HG02840 (cell line): Measurements from ENCODE around the gene CELSR3.

ENCODE experiments used
- ATAC-seq: cut with Tn5 transposase; IDR thresholded peaks from one replicate; pipeline ENCODE4 v1.9.1; 2021; ENCODE audit warnings: mild to moderate bottlenecking, moderate library complexity, moderate number of reproducible peaks; ENCODE audit not compliant: unreplicated experiment, low FRiP score

CELSR3 gene, protein sequence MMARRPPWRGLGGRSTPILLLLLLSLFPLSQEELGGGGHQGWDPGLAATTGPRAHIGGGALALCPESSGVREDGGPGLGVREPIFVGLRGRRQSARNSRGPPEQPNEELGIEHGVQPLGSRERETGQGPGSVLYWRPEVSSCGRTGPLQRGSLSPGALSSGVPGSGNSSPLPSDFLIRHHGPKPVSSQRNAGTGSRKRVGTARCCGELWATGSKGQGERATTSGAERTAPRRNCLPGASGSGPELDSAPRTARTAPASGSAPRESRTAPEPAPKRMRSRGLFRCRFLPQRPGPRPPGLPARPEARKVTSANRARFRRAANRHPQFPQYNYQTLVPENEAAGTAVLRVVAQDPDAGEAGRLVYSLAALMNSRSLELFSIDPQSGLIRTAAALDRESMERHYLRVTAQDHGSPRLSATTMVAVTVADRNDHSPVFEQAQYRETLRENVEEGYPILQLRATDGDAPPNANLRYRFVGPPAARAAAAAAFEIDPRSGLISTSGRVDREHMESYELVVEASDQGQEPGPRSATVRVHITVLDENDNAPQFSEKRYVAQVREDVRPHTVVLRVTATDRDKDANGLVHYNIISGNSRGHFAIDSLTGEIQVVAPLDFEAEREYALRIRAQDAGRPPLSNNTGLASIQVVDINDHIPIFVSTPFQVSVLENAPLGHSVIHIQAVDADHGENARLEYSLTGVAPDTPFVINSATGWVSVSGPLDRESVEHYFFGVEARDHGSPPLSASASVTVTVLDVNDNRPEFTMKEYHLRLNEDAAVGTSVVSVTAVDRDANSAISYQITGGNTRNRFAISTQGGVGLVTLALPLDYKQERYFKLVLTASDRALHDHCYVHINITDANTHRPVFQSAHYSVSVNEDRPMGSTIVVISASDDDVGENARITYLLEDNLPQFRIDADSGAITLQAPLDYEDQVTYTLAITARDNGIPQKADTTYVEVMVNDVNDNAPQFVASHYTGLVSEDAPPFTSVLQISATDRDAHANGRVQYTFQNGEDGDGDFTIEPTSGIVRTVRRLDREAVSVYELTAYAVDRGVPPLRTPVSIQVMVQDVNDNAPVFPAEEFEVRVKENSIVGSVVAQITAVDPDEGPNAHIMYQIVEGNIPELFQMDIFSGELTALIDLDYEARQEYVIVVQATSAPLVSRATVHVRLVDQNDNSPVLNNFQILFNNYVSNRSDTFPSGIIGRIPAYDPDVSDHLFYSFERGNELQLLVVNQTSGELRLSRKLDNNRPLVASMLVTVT (N-terminal part only)

DNA sequence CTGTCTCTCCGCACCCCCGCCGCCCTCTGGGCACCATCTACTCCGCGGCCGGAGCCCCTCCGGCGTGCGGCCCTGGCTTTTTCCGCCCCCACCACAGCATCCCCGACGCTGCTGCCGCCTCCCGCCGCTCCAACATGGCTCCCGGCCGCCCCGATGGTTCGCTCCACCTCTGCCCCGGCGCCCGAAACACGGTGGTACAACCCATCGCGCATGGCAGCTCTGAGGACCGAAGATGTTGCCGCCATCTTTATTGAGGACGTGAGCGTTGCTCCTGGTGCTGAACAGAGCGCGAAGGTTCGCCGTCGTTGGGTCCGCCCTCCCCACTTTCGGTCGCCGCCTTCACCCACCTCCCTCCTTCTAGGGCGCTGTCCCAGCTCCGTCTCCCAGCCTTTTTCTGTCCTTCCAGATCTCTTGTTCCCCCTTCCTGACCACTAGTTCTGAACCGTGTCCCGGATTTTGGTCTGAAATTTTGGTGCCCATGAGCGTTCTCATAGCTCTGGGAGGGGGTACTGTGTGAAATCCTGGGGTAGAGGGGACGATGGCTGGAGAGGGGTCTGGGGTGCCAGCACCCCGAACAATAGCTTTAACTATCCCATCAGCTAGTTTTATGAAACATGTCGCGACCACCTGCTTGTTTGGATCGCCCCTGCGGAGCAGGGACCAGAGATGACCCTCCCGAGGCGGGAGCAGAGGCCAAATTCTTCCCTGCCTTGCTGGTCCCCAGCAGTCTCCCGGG is at the start of gene CELSR3:
CELSR3 (minus strand) TSS at position 134 of the 736 bp plus-strand sequence. CDS start 252 bp downstream, outside the sequence.
- ATAC-seq = no peak

DNA sequence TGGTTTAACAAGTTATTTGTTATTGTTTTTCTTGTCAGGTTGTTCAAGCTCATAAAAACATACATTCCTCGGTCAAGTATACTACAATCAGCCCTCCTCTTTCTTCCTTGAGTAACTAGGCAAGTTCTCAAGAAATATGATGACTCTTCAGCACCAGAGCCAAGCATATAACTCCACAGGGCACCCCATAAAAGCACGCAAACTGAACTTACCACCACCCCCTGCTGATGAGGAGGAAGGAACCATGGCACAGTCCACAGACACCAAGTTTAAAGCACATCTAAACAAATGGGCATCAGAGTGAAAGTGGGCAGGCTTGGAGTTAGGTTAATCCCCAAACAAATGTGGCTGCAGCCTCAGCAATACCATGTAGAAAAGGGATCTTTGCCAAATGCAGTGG is 49.0 kb upstream of the CELSR3 start:
- no peak for ATAC-seq

DNA sequence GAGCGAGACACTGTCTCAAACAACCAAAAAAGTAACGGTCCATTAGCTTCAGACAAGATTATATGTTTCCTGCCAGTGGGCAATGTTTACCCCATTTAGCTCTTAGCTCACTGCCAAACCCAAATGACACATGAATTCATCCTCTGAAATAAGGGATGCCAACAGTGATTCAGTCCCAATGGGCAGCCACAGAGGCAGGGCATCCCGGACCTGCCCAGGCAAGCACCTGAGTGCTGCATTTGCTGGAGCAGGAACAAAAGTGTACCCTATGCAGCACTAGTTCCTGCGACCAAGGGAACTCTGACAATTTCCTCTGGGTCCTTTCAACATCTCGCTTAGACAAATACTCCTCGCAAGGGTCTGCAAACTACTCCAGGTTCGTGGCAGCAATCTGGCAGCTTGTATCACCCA is 46.4 kb upstream of the CELSR3 start:
- no peak for ATAC-seq

DNA sequence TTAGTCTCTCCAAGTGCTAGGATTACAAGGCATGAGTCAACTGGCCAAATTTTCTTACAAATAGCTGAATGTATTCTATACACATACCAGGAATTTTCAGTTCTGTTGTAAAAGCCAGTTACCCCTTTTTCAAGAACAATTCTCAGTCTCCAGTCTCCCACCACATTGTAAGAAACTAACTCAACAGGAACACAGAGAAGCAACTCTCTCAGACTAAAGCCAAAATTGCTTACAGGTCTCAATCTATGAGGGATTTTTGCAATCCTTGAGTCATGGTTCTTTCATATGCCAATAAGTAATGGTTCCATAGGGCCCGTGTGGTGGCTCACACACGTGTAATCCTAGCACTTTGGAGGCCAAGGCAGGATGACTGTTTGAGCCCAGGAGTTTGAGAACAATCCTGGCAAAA is 45.8 kb upstream of the CELSR3 start:
- ATAC-seq = no peak

DNA sequence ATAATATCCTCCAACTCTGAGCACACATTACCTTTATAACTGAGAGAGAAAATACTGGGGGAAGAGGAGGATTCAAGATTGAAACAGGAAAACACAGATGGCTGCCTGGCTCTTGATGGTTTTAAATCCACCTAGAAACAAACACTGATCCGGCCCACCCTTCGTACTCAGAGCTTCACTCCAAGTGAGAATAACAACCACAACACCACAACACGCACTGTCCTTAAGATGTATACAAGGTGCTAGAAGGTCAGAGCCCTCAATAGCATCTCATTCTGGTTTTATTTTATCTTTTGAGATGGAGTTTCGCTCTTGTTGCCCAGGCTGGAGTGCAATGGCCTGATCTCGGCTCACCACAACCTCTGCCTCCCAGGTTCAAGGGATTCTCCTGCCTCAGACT is 44.5 kb upstream of the CELSR3 start:
- ATAC-seq = no peak

DNA sequence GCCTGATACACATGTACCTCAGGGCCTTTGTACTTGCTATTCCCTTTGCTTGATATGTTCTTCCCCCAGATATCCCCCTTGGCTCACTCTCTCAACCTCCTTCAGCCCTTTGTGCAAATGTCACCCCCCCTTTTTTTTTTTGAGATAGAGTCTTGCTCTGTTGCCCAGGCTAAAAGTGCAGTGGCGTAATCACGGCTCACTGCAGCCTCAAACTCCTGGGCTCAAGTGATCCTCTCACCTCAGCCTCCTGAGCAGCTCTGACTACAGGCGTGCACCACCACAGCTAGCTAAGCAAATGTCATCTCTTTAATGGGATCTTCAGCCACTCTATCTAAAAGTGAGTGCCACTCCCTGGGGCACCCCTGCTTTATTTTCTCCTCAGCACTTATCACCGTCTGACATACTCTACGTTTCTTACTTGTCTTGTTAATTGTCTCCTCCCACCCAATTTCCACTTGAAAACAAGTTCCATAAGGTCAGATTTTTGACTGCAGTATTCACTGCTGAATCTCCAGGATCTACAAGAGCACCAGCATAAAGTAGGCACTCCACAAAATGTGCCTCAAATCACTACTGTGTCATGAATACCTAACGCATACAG is 39.7 kb upstream of the CELSR3 start:
- ATAC-seq = no peak

DNA sequence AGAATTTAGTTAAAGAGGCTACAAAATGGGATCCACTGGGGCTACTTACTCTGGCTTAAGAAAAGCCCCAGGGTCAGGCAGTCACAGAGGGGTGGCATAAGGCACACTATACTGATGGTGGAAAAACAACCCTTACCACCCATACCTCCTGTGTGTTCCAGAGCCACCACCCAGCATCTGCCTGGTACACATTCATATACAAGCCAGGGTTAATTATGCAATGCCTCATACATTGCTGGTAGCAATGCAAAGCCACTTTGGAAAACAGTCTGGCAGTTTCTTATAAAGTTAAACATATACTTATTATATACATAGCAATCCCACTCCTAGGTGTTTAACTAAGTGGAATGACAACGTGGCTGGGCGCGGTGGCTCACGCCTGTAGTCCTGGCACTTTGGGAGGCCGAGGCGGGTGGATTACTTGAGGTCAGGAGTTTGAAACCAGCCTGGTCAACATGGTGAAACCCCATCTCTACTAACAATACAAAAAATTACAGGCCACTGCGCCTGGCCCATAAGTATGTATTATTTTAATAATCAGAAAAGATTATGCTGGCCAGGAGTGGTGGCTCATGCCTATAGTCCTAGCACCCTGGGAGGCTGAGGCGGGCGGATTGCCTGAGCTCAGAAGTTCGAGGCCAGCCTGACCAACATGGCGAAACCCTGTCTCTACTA is 38.2 kb upstream of the CELSR3 start:
- ATAC-seq = no peak

DNA sequence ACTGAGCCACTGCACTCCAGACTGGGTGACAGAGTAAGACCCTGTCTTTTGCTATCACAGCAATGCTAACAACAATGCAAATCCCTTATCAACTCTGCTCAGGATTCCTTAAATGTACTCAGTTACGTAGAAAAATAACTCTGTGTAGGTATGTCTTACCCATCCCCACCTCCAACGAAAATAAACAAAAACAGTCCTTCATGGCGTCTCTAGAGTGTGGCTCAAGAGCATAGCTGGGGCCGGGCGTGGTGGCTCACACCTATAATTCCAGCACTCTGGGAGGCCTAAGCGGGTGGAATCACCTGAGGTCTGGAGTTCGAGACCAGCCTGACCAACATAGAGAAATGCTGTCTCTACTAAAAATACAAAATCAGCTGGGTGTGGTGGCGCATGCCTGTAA is 36.2 kb upstream of the CELSR3 start:
- no peak for ATAC-seq

DNA sequence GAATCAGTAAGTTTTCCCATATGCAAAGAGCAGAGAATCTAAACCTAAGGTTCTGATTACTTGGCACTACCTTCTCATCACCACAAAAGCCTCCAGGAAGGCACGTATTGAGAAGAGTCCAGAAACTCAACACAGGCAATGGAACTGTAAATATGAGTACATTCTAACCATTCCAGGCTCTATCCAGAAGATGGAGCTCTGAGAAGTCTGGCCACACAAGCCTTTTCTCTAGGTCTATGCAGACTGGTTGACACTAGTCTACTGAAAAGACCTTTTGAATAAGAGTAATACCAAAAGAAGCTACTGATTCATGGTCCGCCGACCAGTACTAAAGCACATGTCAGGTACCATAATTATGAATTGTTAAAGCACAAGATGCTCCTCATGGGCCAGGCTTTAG is 35.3 kb upstream of the CELSR3 start:
- no peak for ATAC-seq

DNA sequence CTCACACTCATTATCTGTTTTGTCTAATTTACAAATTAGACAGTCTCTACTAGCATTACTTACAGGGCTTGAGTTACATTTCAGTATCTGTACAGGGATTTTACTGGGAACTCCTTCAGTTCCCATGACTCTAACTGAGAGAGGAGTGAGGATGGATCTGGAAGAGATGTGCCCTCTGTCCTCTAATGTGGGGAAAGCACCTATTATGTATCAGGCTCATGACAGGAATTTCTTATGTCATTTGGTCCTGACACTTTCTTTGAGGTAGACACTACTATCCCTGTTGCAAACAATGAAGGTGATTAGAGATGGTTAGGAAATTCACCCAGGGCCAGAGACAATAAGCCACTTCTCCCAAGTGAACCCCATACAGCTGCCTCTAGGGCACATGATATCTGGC is 33.9 kb upstream of the CELSR3 start:
- ATAC-seq = no peak

DNA sequence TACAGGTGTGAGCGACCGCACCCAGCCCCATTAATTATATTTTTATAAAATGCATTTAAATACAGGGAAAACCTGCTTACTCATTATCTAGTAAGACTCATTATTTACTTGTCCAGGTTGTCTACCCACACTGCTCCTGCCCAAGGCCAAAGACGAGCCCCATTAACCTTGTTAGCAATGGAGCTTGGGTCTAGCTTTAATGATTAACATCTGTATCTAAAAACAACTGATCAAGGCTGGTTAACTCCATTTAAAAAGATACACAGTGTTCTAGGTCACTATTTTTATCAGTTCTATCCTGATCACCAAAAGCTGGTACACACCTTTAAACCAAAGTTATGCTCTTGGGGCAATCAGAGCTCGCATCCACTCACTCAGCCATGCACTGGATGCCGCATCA is 33.5 kb upstream of the CELSR3 start:
- no peak for ATAC-seq

DNA sequence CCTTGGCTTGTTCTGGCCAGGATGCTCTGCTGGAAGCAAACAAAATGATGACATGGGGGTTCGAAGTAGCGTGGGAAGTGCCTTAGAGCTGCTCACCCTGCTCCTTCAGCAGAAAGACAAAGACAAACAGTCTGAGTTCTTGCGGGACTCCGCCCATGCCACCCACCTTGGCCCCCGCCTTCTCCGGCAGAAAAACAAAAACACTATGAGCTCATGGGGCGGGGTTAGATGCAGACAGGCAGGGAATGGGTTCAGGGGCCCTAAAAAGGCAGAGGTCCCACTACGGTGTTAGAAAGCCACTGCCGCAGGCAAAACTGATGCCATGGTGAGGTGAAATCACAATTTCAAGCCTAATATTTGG is 32.7 kb upstream of the CELSR3 start:
- ATAC-seq = no peak

DNA sequence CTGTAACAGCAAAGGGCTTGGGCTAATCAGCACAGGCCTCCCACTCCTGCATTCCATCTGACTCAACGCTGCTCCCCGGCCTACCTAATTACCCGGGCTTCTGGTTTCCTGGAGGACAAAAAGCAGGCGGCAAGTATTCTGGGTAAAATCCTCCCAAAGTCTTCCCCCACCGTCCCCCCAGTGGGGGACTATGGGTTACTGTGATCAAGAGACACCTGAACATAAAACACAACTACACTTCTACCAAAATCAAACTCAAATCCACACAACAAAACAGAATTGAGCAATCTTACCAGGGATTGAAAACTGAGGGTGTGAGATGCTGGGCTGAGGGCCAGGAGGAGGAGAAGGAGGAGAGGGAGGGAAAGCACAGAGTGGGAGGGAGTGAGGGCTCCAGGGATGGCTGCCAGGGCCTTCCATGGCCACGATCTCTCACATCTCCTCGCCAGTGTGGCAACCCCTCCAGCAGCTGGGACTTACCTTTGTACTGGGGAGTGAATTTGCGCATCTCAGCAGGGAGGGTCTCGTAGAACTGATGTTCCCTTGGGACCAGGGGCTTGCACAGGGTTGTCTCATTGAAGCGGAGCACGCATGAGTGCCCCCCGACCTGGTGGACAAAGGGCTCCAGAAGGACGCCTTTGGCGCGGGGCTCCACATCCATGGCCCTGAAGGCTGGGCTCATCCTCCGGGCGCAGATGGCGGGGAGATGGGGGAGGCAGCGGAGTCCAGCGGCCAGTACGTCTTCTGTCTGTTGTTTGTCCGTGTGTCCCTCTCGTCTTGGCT is 32.1 kb upstream of the CELSR3 start:
- no peak for ATAC-seq

DNA sequence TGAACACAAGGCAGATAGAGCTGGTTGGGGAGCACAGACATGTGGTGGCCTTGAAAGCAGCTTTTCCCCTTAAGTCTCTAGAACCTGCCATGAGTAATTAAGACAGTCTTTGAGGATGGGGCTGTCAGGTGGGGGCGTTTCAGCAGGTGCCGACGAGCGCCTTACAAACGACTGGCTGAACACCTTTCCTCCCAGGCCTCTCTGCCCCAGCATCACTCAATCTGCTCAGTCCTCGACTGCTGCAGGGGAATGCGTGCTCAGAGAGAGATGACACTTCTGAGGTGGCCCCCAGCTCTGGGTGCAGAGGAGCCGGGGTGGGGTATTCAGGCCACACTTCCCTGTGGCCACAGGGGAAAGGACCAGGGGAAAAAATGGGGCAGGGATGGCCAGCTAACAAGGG is 31.1 kb upstream of the CELSR3 start:
- no peak for ATAC-seq

DNA sequence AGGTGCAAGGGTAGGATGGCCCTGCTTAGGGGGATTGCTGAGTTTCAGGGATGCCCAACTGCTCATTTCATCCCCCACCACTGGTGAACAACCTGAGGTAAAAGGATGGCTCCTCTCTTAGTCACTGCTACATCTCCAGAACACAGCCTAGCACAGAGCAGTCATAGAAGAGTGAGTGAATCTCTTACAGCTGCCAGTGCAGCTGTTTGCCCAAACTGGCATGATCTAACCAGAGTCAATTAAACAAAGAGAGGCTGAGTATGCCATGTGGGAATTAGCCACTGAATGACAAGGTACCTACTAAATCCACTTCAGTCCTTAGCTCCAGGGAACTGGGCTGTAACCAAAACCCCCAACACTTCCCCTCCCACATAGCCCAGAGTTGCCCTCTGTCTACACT is 29.9 kb upstream of the CELSR3 start:
- ATAC-seq = no peak

DNA sequence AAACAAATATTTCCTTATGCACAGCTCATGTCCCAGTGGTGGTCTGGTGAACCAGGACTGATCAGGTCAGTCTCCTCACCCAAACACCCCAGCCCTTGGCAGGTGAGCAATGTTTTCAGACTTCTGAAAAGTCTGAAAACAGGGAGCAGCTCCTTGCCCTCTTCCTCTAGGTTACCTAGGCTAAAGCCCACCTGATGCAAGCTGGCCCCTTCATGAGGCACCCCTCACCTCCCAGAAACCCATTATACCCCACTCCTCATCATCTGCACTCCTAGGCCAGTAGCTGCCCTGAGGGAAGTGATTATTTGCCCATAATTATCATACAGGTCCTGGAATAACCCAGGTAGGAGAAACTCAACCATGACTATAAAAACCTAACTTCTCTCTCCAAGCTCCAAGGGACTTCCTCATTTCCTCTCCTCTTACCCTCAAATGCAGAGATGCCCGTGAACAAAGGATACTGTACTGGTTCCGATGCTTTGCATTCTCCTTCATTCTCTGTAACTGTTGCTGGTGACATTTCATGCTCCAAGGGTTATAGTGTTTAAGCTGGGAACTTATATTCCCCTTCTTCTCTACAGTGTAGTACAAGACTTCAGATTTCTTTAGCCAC is 28.3 kb upstream of the CELSR3 start:
- ATAC-seq = no peak

DNA sequence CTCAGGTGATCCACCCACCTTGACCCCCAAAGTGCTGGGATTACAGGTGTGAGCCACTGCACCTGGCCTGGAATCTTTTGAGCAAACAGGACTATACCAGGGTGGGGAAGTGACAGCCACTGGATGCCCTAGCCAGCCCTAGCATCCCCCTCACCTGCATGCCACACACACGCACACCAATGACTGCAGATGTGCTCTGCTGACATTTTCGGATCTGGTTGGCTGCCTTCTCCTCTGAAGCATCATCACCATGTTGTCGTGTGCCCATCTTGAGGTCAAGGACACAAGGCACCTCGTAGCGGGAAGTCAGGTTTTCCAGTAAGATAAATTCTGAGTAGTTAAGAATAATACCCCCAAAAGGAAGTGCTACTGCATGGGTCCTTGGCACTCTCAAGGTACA is 26.7 kb upstream of the CELSR3 start:
- no peak for ATAC-seq

DNA sequence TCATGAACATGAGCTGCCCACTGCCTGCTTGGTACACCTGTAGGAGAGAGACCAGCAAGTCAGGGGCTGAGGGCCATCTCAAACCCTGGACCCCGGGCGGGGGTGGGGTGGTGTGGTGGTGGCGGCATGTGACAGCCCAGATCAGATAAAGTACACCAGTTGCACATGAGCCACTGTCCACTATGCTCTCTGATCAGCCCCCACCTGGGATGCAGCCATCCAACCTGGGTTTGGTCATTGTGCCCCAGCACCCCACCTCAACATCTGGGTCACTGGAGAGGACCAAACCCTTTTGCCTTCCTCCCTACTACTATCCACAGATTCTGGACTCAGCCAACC is 26.0 kb upstream of the CELSR3 start:
- ATAC-seq = no peak
